Measurements from ENCODE around the gene KANK3. TPM values are rescaled to one million over a fixed set of nuclear protein-coding genes. Genes with fewer than 3 reads are reported as not detected.

The KANK3 gene
- polyA plus RNA-seq, 4 donors = 1.3 to 13.0 (median 4.2) TPM

GRCh38 chr19:8366121-8366581 lies 23.1 kb upstream of the KANK3 start:
- no peak for DNase-seq
- Histone ChIP-seq H3K36me3 (ENCODE audit: control insufficient read depth in 3 of 3, insufficient read depth in 2 of 3, low read depth in 1 of 3, low read length in 3 of 3) (peaks cover 0 to 2% (median 0%) of the 10 kb centered on the region in 3 donors), H3K27me3 (ENCODE audit: control insufficient read depth in 3 of 3, insufficient read depth in 3 of 3, low read length in 3 of 3) (peaks cover 0 to 36% (median 0%) of the 10 kb centered on the region in 3 donors), H3K4me1 (ENCODE audit: control insufficient read depth in 3 of 3, insufficient read depth in 2 of 3, low read depth in 1 of 3, low read length in 2 of 3) (peaks cover 2 to 41% (median 4%) of the 10 kb centered on the region in 3 donors), H3K4me3 (ENCODE audit: low read depth in 1 of 3, low read length in 3 of 3) (no peak overlapping the region), H3K9me3 (ENCODE audit: control insufficient read depth in 2 of 2, insufficient read depth in 1 of 2, low read depth in 1 of 2, low read length in 1 of 2) (no peaks in the 10 kb centered on the region), H3K27ac (ENCODE audit: low read depth in 1 of 3, low read length in 2 of 3) (peak overlapping the region in 1 of 3 donors; percentile 47)
- FAIRE-seq = no peak
- WGBS, 3 donors = 83 to 93% (median 90%) methylated on average over 10 to 11 of the region's 11 CpGs

GRCh38 chr19:8363803-8364771 lies 21.0 kb upstream of the KANK3 start, which contains the start of gene ANGPTL4:
Gene ANGPTL4 (plus strand): TSS chr19:8364155. CDS start chr19:8364322, 167 bp downstream.
- WGBS, 3 donors = 1% methylated on average over 65 to 81 of the region's 81 CpGs
- H3K27me3 ChIP-seq (ENCODE audit: control insufficient read depth in 3 of 3, insufficient read depth in 3 of 3, low read length in 3 of 3) = peaks cover 0 to 36% (median 0%) of the 10 kb centered on the region in 3 donors
- H3K4me3 ChIP-seq (ENCODE audit: low read depth in 1 of 3, low read length in 3 of 3) = peak within 1 kb of the TSS; percentile 8 to 56 (median 35)
- peaks cover 2 to 38% (median 2%) of the 10 kb centered on the region in 3 donors for H3K4me1 ChIP-seq (ENCODE audit: control insufficient read depth in 3 of 3, insufficient read depth in 2 of 3, low read depth in 1 of 3, low read length in 2 of 3)
- H3K9me3 ChIP-seq (ENCODE audit: control insufficient read depth in 2 of 2, insufficient read depth in 1 of 2, low read depth in 1 of 2, low read length in 1 of 2) = no peaks in the 10 kb centered on the region
- no peaks in the 10 kb centered on the region for H3K36me3 ChIP-seq (ENCODE audit: control insufficient read depth in 3 of 3, insufficient read depth in 2 of 3, low read depth in 1 of 3, low read length in 3 of 3)
- peak within 1 kb of the TSS in 2 of 3 donors; percentile 24 to 67 for H3K27ac ChIP-seq (ENCODE audit: low read depth in 1 of 3, low read length in 2 of 3)
- peak; percentile 61 to 79 for DNase-seq
- FAIRE-seq = no peak

GRCh38 chr19:8361921-8362793 lies 19.1 kb upstream of the KANK3 start:
- no peak overlapping the region for H3K4me3 ChIP-seq (ENCODE audit: low read depth in 1 of 3, low read length in 3 of 3)
- peaks cover 2 to 31% (median 2%) of the 10 kb centered on the region in 3 donors for H3K4me1 ChIP-seq (ENCODE audit: control insufficient read depth in 3 of 3, insufficient read depth in 2 of 3, low read depth in 1 of 3, low read length in 2 of 3)
- peaks cover 0 to 32% (median 0%) of the 10 kb centered on the region in 3 donors for H3K27me3 ChIP-seq (ENCODE audit: control insufficient read depth in 3 of 3, insufficient read depth in 3 of 3, low read length in 3 of 3)
- peak overlapping the region in 2 of 3 donors; percentile 82 to 91 for H3K27ac ChIP-seq (ENCODE audit: low read depth in 1 of 3, low read length in 2 of 3)
- 20 to 38% (median 22%) methylated on average over 12 of the region's 12 CpGs for WGBS, 3 donors
- DNase-seq = peak; percentile 81 to 98
- H3K36me3 ChIP-seq (ENCODE audit: control insufficient read depth in 3 of 3, insufficient read depth in 2 of 3, low read depth in 1 of 3, low read length in 3 of 3) = no peaks in the 10 kb centered on the region
- H3K9me3 ChIP-seq (ENCODE audit: control insufficient read depth in 2 of 2, insufficient read depth in 1 of 2, low read depth in 1 of 2, low read length in 1 of 2) = no peaks in the 10 kb centered on the region
- no peak for FAIRE-seq

DNA sequence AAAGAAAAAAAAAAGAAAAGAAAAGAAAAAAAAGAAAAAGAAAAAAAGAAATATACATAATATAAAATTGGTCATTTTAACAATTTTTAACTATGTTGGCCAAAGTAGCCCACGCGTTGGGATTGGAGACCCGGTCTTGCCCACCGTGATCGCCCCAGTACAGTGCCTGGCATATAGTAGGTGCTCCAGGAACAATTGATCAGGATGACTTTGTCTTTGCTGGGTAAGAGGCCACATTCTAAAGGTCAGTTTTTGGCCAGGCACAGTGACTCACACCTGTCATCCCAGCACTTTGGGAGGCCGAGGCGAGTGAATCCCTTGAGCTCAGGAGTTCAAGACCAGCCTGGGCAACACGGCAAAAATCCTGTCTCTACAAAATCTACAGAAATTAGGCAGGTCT lies 17.1 kb upstream of the KANK3 start:
- peaks cover 0 to 9% of the 10 kb centered on the region in 2 donors for H3K9me3 ChIP-seq (ENCODE audit: control insufficient read depth in 2 of 2, insufficient read depth in 1 of 2, low read depth in 1 of 2, low read length in 1 of 2)
- H3K27ac ChIP-seq (ENCODE audit: low read depth in 1 of 3, low read length in 2 of 3) = no peak overlapping the region
- peaks cover 0 to 24% (median 0%) of the 10 kb centered on the region in 3 donors for H3K27me3 ChIP-seq (ENCODE audit: control insufficient read depth in 3 of 3, insufficient read depth in 3 of 3, low read length in 3 of 3)
- FAIRE-seq = no peak
- 71 to 82% (median 77%) methylated on average over 8 of the region's 8 CpGs for WGBS, 3 donors
- peaks cover 0 to 33% (median 9%) of the 10 kb centered on the region in 3 donors for H3K4me1 ChIP-seq (ENCODE audit: control insufficient read depth in 3 of 3, insufficient read depth in 2 of 3, low read depth in 1 of 3, low read length in 2 of 3)
- H3K36me3 ChIP-seq (ENCODE audit: control insufficient read depth in 3 of 3, insufficient read depth in 2 of 3, low read depth in 1 of 3, low read length in 3 of 3) = no peaks in the 10 kb centered on the region
- peak in 1 of 2 donors; percentile 18 for DNase-seq
- no peak overlapping the region for H3K4me3 ChIP-seq (ENCODE audit: low read depth in 1 of 3, low read length in 3 of 3)

DNA sequence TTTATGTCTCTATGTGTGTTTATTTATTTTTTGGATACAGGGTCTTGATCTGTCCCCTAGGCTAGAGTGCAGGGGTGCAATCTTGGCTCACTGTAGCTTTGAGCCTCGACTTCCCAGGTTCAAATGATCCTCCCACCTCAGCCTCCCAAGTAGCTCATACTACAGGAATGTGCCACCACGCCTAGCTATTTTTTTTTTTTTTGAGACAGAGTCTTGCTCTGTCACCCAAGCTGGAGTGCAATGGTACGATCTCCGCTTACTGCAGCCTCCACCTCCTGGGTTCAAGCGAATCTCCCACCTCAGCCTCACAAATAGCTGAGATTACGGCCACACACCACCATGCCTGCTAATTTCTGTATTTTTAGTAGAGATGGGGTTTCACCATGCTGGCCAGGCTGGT lies 15.9 kb upstream of the KANK3 start:
- H3K9me3 ChIP-seq (ENCODE audit: control insufficient read depth in 2 of 2, insufficient read depth in 1 of 2, low read depth in 1 of 2, low read length in 1 of 2) = peaks cover 0 to 9% of the 10 kb centered on the region in 2 donors
- H3K4me3 ChIP-seq (ENCODE audit: low read depth in 1 of 3, low read length in 3 of 3) = no peak overlapping the region
- H3K36me3 ChIP-seq (ENCODE audit: control insufficient read depth in 3 of 3, insufficient read depth in 2 of 3, low read depth in 1 of 3, low read length in 3 of 3) = no peaks in the 10 kb centered on the region
- FAIRE-seq = no peak
- H3K27ac ChIP-seq (ENCODE audit: low read depth in 1 of 3, low read length in 2 of 3) = no peak overlapping the region
- H3K27me3 ChIP-seq (ENCODE audit: control insufficient read depth in 3 of 3, insufficient read depth in 3 of 3, low read length in 3 of 3) = peaks cover 0 to 13% (median 0%) of the 10 kb centered on the region in 3 donors
- 74 to 88% (median 79%) methylated on average over 6 of the region's 6 CpGs for WGBS, 3 donors
- peak in 1 of 2 donors; percentile 21 for DNase-seq
- peaks cover 0 to 28% (median 9%) of the 10 kb centered on the region in 3 donors for H3K4me1 ChIP-seq (ENCODE audit: control insufficient read depth in 3 of 3, insufficient read depth in 2 of 3, low read depth in 1 of 3, low read length in 2 of 3)

GRCh38 chr19:8357007-8357521 lies 14.0 kb upstream of the KANK3 start:
- Histone ChIP-seq H3K27me3 (ENCODE audit: control insufficient read depth in 3 of 3, insufficient read depth in 3 of 3, low read length in 3 of 3) (peaks cover 0 to 6% (median 0%) of the 10 kb centered on the region in 3 donors), H3K4me1 (ENCODE audit: control insufficient read depth in 3 of 3, insufficient read depth in 2 of 3, low read depth in 1 of 3, low read length in 2 of 3) (peaks cover 0 to 16% (median 9%) of the 10 kb centered on the region in 3 donors), H3K9me3 (ENCODE audit: control insufficient read depth in 2 of 2, insufficient read depth in 1 of 2, low read depth in 1 of 2, low read length in 1 of 2) (peaks cover 0 to 9% of the 10 kb centered on the region in 2 donors), H3K36me3 (ENCODE audit: control insufficient read depth in 3 of 3, insufficient read depth in 2 of 3, low read depth in 1 of 3, low read length in 3 of 3) (no peaks in the 10 kb centered on the region), H3K27ac (ENCODE audit: low read depth in 1 of 3, low read length in 2 of 3) (no peak overlapping the region), H3K4me3 (ENCODE audit: low read depth in 1 of 3, low read length in 3 of 3) (no peak overlapping the region)
- 43 to 61% (median 47%) methylated on average over 4 of the region's 4 CpGs for WGBS, 3 donors
- DNase-seq (peak; percentile 75 to 76), FAIRE-seq (no peak)

GRCh38 chr19:8355631-8356402 lies 12.8 kb upstream of the KANK3 start:
- DNase-seq = peak in 1 of 2 donors; percentile 52
- Histone ChIP-seq H3K9me3 (ENCODE audit: control insufficient read depth in 2 of 2, insufficient read depth in 1 of 2, low read depth in 1 of 2, low read length in 1 of 2) (peaks cover 0 to 9% of the 10 kb centered on the region in 2 donors), H3K36me3 (ENCODE audit: control insufficient read depth in 3 of 3, insufficient read depth in 2 of 3, low read depth in 1 of 3, low read length in 3 of 3) (no peaks in the 10 kb centered on the region), H3K4me3 (ENCODE audit: low read depth in 1 of 3, low read length in 3 of 3) (no peak overlapping the region), H3K27me3 (ENCODE audit: control insufficient read depth in 3 of 3, insufficient read depth in 3 of 3, low read length in 3 of 3) (peaks cover 0 to 10% (median 0%) of the 10 kb centered on the region in 3 donors), H3K27ac (ENCODE audit: low read depth in 1 of 3, low read length in 2 of 3) (peak overlapping the region in 2 of 3 donors; percentile 4 to 52), H3K4me1 (ENCODE audit: control insufficient read depth in 3 of 3, insufficient read depth in 2 of 3, low read depth in 1 of 3, low read length in 2 of 3) (peaks cover 0 to 11% (median 7%) of the 10 kb centered on the region in 3 donors)
- FAIRE-seq = no peak
- WGBS, 3 donors = 65 to 72% (median 67%) methylated on average over 6 of the region's 6 CpGs
